HG02973 (cell line): ENCODE results near the gene KDM4C.
"Not testable (repeated sequence)": the region's sequence is repeated elsewhere in the genome, so short reads cannot be mapped to it uniquely, and the experiment has no call there.

Experiments
- ATAC-seq: cut with Tn5 transposase; IDR thresholded peaks from one replicate; pipeline ENCODE4 v1.9.1; 2021; ENCODE audit warnings: moderate library complexity; ENCODE audit not compliant: unreplicated experiment

Gene KDM4C

DNA sequence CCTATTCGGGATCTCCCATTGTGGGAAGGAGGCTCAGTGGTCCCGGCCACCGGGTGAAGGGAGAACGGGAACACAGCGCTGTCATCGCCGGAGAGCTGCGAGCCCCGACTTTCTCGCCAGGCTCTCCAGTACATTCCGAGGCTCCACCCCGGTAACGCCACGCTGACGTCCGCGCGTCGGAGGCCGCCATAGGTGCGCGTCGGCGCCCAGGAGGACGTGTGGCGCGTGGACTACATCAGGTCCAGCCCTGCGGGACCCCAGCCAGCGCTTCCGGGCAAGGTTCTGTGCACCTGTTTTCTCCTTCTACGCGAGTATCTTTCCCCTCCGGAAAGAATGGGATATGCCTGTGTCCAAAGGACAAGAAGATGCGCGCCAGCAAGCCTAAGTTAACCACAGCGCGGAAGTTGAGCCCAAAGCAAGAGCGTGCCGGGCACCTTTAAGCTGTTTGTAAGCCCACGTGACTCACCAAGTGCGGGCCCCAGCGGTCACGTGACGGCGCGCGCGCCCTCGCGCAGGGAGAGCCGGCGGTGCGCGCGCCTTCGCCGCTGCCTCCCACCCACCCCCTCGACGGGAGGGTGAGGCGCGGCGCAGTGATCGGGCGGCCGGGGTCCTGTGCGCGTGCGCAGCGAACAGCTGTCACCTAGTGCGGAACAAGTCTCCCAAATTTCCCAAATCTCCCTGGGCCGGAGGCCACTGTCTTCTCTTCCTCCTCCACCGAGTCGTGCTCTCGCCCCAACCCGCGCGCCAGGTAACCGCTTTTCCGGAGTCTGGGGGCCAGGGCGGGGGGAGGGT is at the start of gene KDM4C:
TSS of gene KDM4C (plus strand) at position 518 of the 792 bp plus-strand sequence. CDS start 35,016 bp downstream, outside the sequence.
- ATAC-seq = peak; percentile 72

GRCh38 chr9:6708732-6709131 is 49.0 kb upstream of the KDM4C start:
- no peak for ATAC-seq

DNA sequence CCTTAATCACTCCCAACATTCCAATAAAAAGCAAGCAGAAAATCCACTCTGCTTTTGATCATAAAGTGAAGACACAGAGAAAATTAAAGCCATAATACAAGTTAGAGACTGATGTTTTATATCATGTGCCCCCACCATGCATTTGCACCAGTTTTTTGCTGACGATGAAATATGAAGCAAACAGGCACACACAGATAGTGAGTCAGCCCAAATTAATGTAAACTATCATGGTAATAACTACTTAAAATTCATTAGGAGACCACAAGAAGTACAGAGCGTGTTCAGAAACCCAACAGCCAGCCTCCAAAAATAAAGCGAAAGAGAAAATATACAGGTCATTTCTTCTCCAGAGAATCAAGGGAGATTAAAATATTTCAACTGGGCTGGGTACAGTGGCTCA is 46.4 kb upstream of the KDM4C start:
- ATAC-seq = no peak

DNA sequence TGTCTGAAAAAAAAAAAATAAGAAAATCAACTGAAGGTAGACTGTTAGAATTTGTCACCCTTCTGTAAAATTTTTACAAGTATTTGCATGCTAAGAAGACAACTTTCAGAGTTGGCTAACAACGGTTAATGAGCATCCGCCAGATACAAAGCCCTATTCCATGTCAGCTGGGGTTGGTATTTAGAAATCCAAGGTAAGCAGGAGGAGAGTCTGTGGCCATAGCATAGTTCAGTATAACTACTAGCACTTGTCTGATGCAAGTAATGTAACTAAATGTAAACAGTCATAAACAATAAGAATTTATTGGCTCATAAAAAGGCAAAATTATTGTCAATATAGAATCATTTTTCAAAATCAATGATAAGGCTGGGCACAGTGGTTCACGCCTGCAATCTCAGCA is 45.7 kb upstream of the KDM4C start:
- ATAC-seq = no peak

- ATAC-seq = no peak
Observed at GRCh38 chr9:6714176-6714575, 43.6 kb upstream of the KDM4C start.

DNA sequence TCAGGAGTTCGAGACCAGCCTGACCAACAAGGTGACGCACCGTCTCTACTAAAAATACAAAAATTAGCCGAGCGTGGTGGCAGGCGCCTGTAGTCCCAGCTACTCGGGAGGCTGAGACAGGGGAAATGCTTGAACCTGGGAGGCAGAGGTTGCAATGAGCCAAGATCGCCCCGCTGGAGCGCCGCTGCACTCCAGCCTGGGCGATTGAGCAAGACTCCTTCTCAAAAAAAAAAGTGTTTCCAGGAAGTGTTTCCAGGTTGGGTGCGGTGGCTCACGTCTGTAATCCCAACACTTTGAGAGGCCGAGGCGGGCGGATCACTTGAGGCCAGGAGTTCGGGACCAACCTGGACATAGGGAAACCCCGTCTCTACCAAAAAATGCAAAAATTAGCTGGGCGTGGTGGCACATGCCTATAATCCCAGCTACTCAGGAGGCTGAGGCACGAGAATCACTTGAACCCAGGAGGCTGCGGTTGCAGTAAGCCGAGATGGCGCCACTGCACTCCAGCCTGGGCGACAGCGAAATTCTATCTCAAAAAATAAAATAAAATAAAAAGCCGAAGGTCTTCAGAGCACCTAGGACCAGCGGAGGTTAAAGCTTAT is 42.5 kb upstream of the KDM4C start:
- not testable (repeated sequence) for ATAC-seq

GRCh38 chr9:6715755-6716643 is 41.8 kb upstream of the KDM4C start:
- peak; percentile 89 for ATAC-seq

DNA sequence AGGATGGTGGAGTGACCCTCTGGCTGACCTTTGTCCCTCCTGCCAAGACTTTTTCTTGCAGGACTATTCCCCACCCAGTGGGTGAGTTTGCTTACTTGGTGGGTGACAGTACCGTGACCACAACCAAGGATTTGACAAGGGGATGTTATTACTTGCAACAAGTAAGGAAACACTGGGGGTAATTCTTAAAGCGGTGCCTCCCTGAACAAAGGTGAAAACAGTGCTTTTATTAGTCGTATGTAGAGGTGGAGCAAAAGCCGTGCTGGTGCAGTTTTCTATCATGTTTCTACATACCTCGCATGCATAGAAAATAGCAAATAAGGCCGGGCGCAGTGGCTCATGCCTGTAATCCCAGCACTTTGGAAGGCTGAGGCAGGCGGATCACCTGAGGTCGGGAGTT is 41.0 kb upstream of the KDM4C start:
- no peak for ATAC-seq

DNA sequence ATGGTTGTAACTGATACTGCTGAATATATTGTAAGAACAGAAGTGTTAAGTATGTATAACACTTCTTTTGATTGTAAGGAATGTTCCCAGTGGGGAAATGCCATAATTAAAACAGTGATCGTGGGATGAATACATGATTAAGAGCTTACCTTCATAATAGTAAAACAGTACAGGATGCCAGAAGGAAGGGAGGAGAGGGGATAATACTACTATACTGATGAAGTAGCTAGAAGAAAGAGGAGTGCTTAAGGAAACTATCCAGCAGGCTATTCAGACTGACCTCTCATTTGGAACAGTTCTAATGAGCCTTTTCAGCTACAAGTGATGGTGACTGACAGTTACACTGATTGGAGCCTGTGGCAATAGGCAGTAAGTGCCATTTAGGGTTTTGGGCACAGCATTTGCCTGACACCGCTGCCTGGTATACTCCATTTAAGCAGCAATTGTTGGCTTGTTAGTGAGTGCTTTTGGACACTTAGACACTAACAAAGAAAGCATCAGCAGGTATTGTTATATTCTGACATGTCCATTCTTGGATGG is 33.8 kb upstream of the KDM4C start:
- no peak for ATAC-seq

DNA sequence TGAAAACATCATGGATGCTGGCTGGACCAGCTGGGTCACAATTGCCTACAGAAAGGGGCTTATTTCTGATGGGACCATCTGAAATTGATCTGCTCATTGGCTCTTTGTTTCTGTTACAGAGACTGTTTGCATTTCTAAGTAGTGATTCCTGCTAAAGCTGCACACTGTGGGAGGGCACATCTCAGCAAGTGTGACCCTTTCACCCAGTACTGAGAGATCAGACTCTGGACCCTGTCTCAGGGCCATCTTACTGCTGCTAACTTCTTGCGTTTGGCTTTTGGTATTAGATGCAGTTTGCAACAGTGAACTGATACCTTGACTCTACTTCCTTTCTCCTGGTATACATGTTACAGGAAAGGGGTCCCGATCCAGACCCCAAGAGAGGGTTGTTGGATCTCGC is 24.5 kb upstream of the KDM4C start:
- ATAC-seq = no peak

DNA sequence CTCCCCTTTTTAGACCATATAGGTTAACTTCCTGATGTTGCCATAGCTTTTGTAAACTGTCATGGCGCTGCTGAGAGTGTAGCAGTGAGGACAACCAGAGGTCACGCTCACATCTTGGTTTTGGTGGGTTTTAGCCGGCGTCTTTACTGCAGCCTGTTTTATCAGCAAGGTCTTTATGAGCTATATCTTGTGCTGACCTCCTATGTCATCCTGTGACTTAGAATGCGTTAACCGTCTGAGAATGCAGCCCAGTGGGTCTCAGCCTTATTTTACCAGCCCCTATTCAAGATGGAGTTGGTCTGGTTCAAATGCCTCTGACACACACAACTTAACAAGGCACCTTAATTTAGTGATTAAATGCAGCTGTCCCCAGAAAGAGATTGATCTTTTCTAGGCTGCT is 23.9 kb upstream of the KDM4C start:
- no peak for ATAC-seq

GRCh38 chr9:6735422-6735821 is 22.4 kb upstream of the KDM4C start:
- no peak for ATAC-seq

DNA sequence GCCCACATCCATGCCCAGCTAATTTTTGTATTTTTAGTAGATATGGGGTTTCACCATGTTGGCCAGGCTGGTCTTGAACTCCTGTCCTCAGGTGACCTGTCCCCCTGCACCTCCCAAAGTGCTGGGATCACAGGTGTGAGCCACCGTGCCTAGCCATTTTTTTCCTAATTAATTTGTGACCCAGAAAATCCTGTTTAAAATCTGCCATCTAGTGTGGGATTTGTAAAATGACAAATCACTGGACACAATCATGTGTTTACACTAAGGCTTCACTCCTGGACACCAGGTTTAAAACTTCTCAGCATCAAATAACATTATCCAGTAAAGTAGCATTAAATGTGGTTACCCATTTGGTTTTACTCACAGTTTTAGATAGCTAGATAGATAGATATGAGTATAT is 18.6 kb upstream of the KDM4C start:
- no peak for ATAC-seq

DNA sequence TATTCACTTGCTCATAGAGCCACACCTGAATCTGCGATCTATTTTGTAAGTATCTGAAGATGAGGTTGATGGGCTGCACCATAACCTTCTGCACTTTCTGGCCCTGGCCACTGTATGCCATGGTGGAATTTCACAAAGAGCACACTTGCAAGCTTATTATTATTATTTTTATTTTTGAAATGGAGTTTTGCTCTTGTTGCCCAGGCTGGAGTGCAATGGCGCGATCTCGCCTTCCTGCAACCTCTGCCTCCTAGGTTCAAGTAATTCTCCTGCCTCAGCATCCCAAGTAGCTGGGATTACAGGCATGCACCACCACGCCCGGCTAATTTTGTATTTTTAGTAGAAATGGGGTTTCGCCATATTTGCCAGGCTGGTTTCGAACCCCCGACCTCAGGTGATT is 8.9 kb upstream of the KDM4C start:
- not testable (repeated sequence) for ATAC-seq

DNA sequence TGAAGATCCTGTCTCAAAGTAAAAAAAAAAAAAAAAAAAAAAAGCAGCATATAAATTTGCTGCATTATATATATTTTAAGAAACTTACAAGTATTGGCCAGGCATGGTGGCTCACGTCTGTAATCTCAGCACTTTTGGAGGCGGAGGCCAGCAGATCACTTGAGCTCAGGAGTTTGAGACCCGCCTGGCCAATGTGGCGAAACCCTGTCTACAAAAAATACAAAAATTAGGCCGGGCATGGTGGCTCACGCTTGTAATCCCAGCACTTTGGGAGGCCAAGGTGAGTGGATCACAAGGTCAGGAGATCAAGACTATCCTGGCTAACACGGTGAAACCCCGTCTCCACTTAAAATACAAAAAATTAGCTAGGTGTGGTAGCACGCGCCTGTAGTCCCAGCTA is 2.9 kb upstream of the KDM4C start:
- ATAC-seq = not testable (repeated sequence)

- ATAC-seq = peak; percentile 34
Observed at GRCh38 chr9:6757132-6757455, 679 bp upstream of the KDM4C start.

- peak; percentile 13 for ATAC-seq
Observed at GRCh38 chr9:6758248-6758497, 400 bp downstream of the KDM4C start.

GRCh38 chr9:6758498-6759184 is 868 bp downstream of the KDM4C start:
- peak; percentile 27 for ATAC-seq

DNA sequence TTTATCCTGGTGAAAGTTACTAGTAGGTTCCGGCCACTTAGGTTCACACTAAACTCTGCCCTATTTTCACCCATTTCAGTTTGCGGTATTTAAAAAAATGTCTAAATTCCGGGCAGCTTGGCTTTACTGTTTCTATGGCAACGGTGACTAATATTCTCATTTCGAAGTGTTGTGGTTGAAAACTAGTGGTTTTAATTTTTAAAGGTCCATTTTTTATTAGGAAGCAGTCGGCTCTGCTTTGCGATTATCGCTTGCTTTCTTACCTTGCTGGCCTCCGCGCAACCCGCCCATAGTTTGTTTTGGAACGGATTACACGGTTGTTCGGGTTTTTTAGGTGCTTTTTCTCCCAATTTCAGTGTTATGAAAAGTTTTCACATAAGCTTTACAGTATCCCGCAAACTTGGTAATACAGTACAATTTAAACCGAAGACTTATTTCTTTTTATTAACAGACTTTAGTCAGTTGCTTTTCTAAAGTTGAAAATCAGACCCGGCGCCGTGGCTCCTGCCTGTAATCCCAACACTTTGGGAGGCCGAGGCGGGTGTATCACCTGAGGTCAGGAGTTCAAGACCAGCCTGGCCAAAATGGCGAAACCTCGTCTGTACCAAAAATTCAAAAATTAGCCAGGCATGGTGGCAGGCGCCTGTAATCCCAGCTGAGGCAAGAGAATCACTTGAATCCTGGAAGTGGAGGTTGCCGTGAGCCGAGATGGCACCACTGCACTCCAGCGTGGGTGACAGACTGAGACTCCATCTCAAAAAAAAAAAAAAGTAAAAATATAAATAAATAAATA is 1.6 kb downstream of the KDM4C start:
- ATAC-seq = peak; percentile 24

DNA sequence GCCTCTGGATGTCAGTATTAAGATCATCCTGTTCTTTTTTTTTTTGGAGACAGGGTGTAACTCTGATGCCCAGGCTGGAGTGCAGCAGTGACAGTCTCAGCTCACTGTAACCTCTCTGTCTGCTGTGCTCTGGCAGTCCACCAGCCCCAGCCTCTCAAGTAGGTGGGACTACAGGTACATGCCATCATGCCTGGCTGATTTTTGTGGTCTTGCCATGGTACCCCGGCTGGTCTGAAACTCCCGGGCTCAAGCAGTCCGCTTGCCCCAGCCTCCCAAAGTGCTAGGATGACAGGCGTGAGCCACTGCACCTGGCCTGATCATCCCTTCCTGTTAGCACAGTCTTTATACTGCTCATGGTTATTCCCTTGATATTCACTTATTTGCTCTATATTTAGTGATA is 3.5 kb downstream of the KDM4C start:
- no peak for ATAC-seq
